Activated naive CD4-positive, alpha-beta T cell treated with Interleukin-2 at 50 U/mL for 16 hours (primary cell): ENCODE results near the gene FSTL1.

ENCODE experiments used
- DNase-seq: peaks from one replicate; pipeline ENCODE4 v3.0.0-alpha.2; 2020

FSTL1 gene

GRCh38 chr3:120450600-120451271 is at the start of gene FSTL1:
TSS of gene FSTL1 (minus strand) at chr3:120450992. CDS start at chr3:120450746, 246 bp downstream.
- DNase-seq = no peak

GRCh38 chr3:120498556-120499346 is 48.0 kb upstream of the FSTL1 start:
- no peak for DNase-seq

- no peak for DNase-seq
Measured at GRCh38 chr3:120497818-120498217, 47.0 kb upstream of the FSTL1 start.

GRCh38 chr3:120497336-120497735 is 46.5 kb upstream of the FSTL1 start:
- no peak for DNase-seq

- no peak for DNase-seq
Measured at GRCh38 chr3:120496278-120497002, 45.6 kb upstream of the FSTL1 start.

GRCh38 chr3:120495809-120496208 is 45.0 kb upstream of the FSTL1 start:
- no peak for DNase-seq

- DNase-seq = no peak
Measured at GRCh38 chr3:120492103-120492502, 41.3 kb upstream of the FSTL1 start.

- DNase-seq = no peak
Measured at GRCh38 chr3:120489421-120489820, 38.6 kb upstream of the FSTL1 start.

GRCh38 chr3:120488296-120488695 is 37.5 kb upstream of the FSTL1 start:
- no peak for DNase-seq

- DNase-seq = no peak
Measured at GRCh38 chr3:120487191-120487650, 36.4 kb upstream of the FSTL1 start.

GRCh38 chr3:120481081-120481480 is 30.3 kb upstream of the FSTL1 start:
- no peak for DNase-seq

GRCh38 chr3:120477781-120478180 is 27.0 kb upstream of the FSTL1 start:
- DNase-seq = no peak

- no peak for DNase-seq
Measured at GRCh38 chr3:120475722-120476377, 25.1 kb upstream of the FSTL1 start.

- DNase-seq = no peak
Measured at GRCh38 chr3:120473896-120474675, 23.3 kb upstream of the FSTL1 start.

GRCh38 chr3:120473389-120473788 is 22.6 kb upstream of the FSTL1 start:
- no peak for DNase-seq

- DNase-seq = no peak
Measured at GRCh38 chr3:120472121-120472844, 21.5 kb upstream of the FSTL1 start.

GRCh38 chr3:120471643-120472042 is 20.9 kb upstream of the FSTL1 start:
- no peak for DNase-seq

- no peak for DNase-seq
Measured at GRCh38 chr3:120470870-120471269, 20.1 kb upstream of the FSTL1 start.

GRCh38 chr3:120469882-120470301 is 19.1 kb upstream of the FSTL1 start:
- no peak for DNase-seq

- no peak for DNase-seq
Measured at GRCh38 chr3:120469440-120469839, 18.6 kb upstream of the FSTL1 start.

GRCh38 chr3:120468635-120469295 is 18.0 kb upstream of the FSTL1 start:
- DNase-seq = no peak
